ENCODE measurements around the gene TRIM10. TPM values are rescaled to one million over a fixed set of nuclear protein-coding genes. Genes with fewer than 3 reads are reported as not detected.

TRIM10 gene
- total RNA-seq, 4 donors from 2014 or later, result 0.76 to 1.6 (median 1.1) TPM

- Histone ChIP-seq H3K9me3 (no peaks in the 10 kb centered on the region), H3K36me3 (no peaks in the 10 kb centered on the region), H3K27me3 (peaks cover 23% of the 10 kb centered on the region), H3K4me3 (no peak overlapping the region), H3K27ac (no peak overlapping the region), H3K4me1 (no peaks in the 10 kb centered on the region)
- TF ChIP-seq EP300 (IDR thresholded peaks at IDR 0.05) (no peak), CTCF (IDR thresholded peaks at IDR 0.05) (no peak), POLR2A (IDR thresholded peaks at IDR 0.05) (no peak), POLR2AphosphoS5 (IDR thresholded peaks at IDR 0.05) (no peak)
- DNase-seq (ENCODE audit: low spot score in 2 of 2), result no peak
- 78% methylated on average over 16 of the region's 16 CpGs for WGBS
Observed at GRCh38 chr6:30163918-30164654, 3.1 kb upstream of the TRIM10 start.

- Histone ChIP-seq H3K27me3 (peaks cover 21% of the 10 kb centered on the region), H3K36me3 (no peaks in the 10 kb centered on the region), H3K4me3 (no peak within 1 kb of the TSS), H3K9me3 (no peaks in the 10 kb centered on the region), H3K4me1 (no peaks in the 10 kb centered on the region), H3K27ac (no peak within 1 kb of the TSS)
- WGBS, result 72% methylated on average over 29 of the region's 31 CpGs
- TF ChIP-seq EP300 (IDR thresholded peaks at IDR 0.05), result no peak
- TF ChIP-seq POLR2A (IDR thresholded peaks at IDR 0.05), result no peak
- no peak for TF ChIP-seq CTCF (IDR thresholded peaks at IDR 0.05)
- TF ChIP-seq POLR2AphosphoS5 (IDR thresholded peaks at IDR 0.05), result no peak
- no peak for DNase-seq (ENCODE audit: low spot score in 2 of 2)
Observed at GRCh38 chr6:30163090-30163917, 2.3 kb upstream of the TRIM10 start, which contains the start of gene TRIM15. Gene TRIM15 (plus strand): TSS chr6:30163546. CDS start chr6:30163685, 139 bp downstream.

- Histone ChIP-seq H3K27ac (no peak overlapping the region), H3K27me3 (peaks cover 15% of the 10 kb centered on the region), H3K4me1 (no peaks in the 10 kb centered on the region), H3K9me3 (no peaks in the 10 kb centered on the region), H3K4me3 (no peak overlapping the region), H3K36me3 (no peaks in the 10 kb centered on the region)
- no peak for DNase-seq (ENCODE audit: low spot score in 2 of 2)
- WGBS, result 68% methylated on average over 12 of the region's 12 CpGs
- TF ChIP-seq CTCF (IDR thresholded peaks at IDR 0.05), result no peak
- TF ChIP-seq POLR2AphosphoS5 (IDR thresholded peaks at IDR 0.05), result no peak
- TF ChIP-seq POLR2A (IDR thresholded peaks at IDR 0.05), result no peak
- no peak for TF ChIP-seq EP300 (IDR thresholded peaks at IDR 0.05)
Observed at GRCh38 chr6:30162265-30163089, 1.5 kb upstream of the TRIM10 start.

- H3K9me3 ChIP-seq, result no peaks in the 10 kb centered on the region
- no peak overlapping the region for H3K27ac ChIP-seq
- H3K27me3 ChIP-seq, result peaks cover 6% of the 10 kb centered on the region
- no peak overlapping the region for H3K4me3 ChIP-seq
- WGBS, result 81% methylated on average over 11 of the region's 17 CpGs
- H3K4me1 ChIP-seq, result peaks cover 4% of the 10 kb centered on the region
- TF ChIP-seq CTCF (IDR thresholded peaks at IDR 0.05) (no peak), EP300 (IDR thresholded peaks at IDR 0.05) (no peak), POLR2A (IDR thresholded peaks at IDR 0.05) (no peak), POLR2AphosphoS5 (IDR thresholded peaks at IDR 0.05) (no peak)
- DNase-seq (ENCODE audit: low spot score in 2 of 2), result no peak
- H3K36me3 ChIP-seq, result no peaks in the 10 kb centered on the region
Observed at GRCh38 chr6:30160008-30160784, 815 bp downstream of the TRIM10 start.

Data from suprapubic skin (tissue), 4 donors.